CD4-positive, alpha-beta T cell (primary cell): ENCODE data around the gene KLHL30. TPM values are rescaled to one million over a fixed set of nuclear protein-coding genes. Genes with fewer than 3 reads are reported as not detected.

Experiments used
- ATAC-seq: fragments of 200-7000 bp; cut with Tn5 transposase; one replicate; pipeline ENCODE4 v1.10.0; 2022; ENCODE audit warnings: mild to moderate bottlenecking; ENCODE audit not compliant: poor library complexity
- CTCF ChIA-PET: fragments of 350-600 bp; sonication (Branson Sonifier 250); formaldehyde crosslinking; loops from one replicate; lab custom pipeline; 2021; ENCODE audit warnings: antibody characterized with exemption, inconsistent platforms; lab: Charles Lee
- POLR2A ChIA-PET: fragments of 350-600 bp; sonication (Branson Sonifier 250); formaldehyde crosslinking; loops from one replicate; lab custom pipeline; 2021; ENCODE audit warnings: antibody characterized with exemption, inconsistent platforms; lab: Charles Lee
- DNase-seq, 14 experiments: peaks; one replicate each; pipeline ENCODE4 v3.0.0-alpha.2; 2013 to 2020; ENCODE audit warnings: mixed read lengths in 2 of 14
- H3K27ac ChIP-seq, 2 donors: one replicate each; pipeline versions ENCODE4 v1.5.1 to v1.7.0; 2013; ENCODE audit warnings: low read length in 2 of 2, low read depth in 1 of 2, mild to moderate bottlenecking in 1 of 2
- H3K27me3 ChIP-seq, 2 experiments: 1 replicate in 1 of 2; 2 replicates in 1 of 2; pipeline versions ENCODE4 v1.6.1 to v1.7.0; 2013; ENCODE audit warnings: low read length in 2 of 2, control low read depth in 1 of 2, mild to moderate bottlenecking in 1 of 2, moderate library complexity in 1 of 2; ENCODE audit not compliant: insufficient read depth in 2 of 2, control insufficient read depth in 1 of 2
- H3K36me3 ChIP-seq: one replicate; pipeline ENCODE4 v1.6.1; 2013; ENCODE audit warnings: low read length, control low read depth; ENCODE audit not compliant: insufficient read depth
- H3K4me1 ChIP-seq: one replicate; pipeline ENCODE4 v1.6.1; 2013; ENCODE audit warnings: low read length, control low read depth; ENCODE audit not compliant: insufficient read depth
- H3K4me3 ChIP-seq: one replicate; pipeline ENCODE4 v1.5.1; 2013; ENCODE audit warnings: mild to moderate bottlenecking, low read length, moderate library complexity
- H3K9me3 ChIP-seq, 2 experiments: 1 replicate in 1 of 2; 2 replicates in 1 of 2; pipeline versions ENCODE4 v1.6.1 to v1.7.0; 2013; ENCODE audit warnings: low read length in 2 of 2, mild to moderate bottlenecking in 2 of 2, control low read depth in 1 of 2, moderate library complexity in 1 of 2; ENCODE audit not compliant: control insufficient read depth in 1 of 2, insufficient read depth in 1 of 2
- H3K27ac Mint-ChIP-seq: one replicate; pipeline ENCODE4 v1.8.0; 2020; ENCODE audit warnings: mixed read lengths
- H3K27me3 Mint-ChIP-seq: one replicate; pipeline ENCODE4 v1.8.0; 2021; ENCODE audit warnings: mixed read lengths
- H3K36me3 Mint-ChIP-seq: one replicate; pipeline ENCODE4 v1.8.0; 2021; ENCODE audit warnings: low read depth, mixed read lengths
- H3K4me1 Mint-ChIP-seq: one replicate; pipeline ENCODE4 v1.8.0; 2021; ENCODE audit warnings: low read depth, mixed read lengths
- H3K4me3 Mint-ChIP-seq: one replicate; pipeline ENCODE4 v1.8.0; 2020; ENCODE audit warnings: mild to moderate bottlenecking, mixed read lengths
- H3K9me3 Mint-ChIP-seq: one replicate; pipeline ENCODE4 v1.8.0; 2020; ENCODE audit warnings: mixed read lengths
- intact Hi-C, 2 experiments: fragments of 100-400 bp; cut with DNase I in 1 of 2; cut with micrococcal nuclease in 1 of 2; formaldehyde crosslinking; loops; one replicate each; pipeline versions ENCODE4 v1.15.1 to v1.9.0; 2023 to 2025; cut with DNase I, micrococcal nuclease
- total RNA-seq, 174 experiments: library from RNA in 2 of 174; stranded (reverse) in 2 of 174; gene quantifications; one replicate each; pipeline ENCODE4 v1.2.3 and lab custom pipeline; 2021 to 2026
- TF ChIP-seq, protein P1 (sequence below): fragments of 200-600 bp; IDR thresholded peaks from one replicate; pipeline ENCODE4 v1.8.0; 2022; ENCODE audit warnings: antibody characterized with exemption, mild to moderate bottlenecking

Gene KLHL30
- total RNA-seq, 2 experiments from 2014 or later = not detected

GRCh38 chr2:238132463-238133450 is 5.7 kb upstream of the KLHL30 start:
- ATAC-seq (no peak), DNase-seq (no peak)
- CTCF ChIA-PET = no interaction called here

DNA sequence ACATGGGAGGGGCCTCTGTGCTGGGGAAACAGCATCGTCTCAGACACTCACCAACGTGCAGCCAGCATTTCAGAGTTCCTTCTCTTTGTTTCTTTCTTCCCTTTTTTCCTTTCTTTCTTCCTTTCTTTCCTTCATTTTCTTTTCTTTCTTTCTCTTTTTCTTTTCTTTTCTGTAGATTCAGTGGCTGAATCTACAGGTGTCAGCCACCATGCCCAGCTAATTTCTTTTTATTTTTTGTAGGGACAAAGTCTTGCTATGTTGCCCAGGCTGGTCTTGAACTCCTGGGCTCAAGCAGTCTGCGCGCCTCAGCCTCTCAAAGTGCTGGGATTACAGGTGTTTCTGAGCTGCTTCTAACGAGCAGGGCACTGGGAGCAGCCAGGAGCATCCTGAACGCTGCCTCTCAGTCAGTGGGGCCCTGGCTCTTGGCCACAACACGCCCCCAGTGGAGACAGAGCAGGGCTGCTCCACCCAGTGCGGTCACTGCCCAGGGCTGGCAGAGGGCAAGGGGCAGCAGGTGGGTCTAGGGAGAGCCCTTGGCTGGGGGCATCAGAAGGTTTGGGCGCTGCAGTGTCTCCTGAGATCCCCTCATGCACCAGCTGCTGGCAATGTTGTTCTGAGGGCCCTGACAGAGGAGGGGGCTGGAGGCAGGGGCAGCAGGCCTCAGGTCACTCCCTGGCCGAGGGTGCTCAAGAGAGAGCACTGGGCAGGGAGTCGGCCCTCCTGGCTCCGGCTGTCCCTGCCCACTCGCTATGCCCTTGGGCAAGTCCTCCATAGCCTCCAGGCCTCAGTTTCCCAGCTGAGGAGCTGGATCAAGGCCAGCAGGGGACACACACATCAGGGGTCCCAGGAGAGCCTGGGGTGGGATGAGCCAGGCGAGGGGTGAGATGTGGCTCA is 4.7 kb upstream of the KLHL30 start:
- Histone ChIP-seq H3K4me3 (no peak overlapping the region), H3K36me3 (no peaks in the 10 kb centered on the region), H3K27me3 (no peaks in the 10 kb centered on the region), H3K27ac (no peak overlapping the region), H3K9me3 (no peaks in the 10 kb centered on the region), H3K4me1 (no peaks in the 10 kb centered on the region)
- POLR2A ChIA-PET = no interaction called here
- TF ChIP-seq, protein P1, sequence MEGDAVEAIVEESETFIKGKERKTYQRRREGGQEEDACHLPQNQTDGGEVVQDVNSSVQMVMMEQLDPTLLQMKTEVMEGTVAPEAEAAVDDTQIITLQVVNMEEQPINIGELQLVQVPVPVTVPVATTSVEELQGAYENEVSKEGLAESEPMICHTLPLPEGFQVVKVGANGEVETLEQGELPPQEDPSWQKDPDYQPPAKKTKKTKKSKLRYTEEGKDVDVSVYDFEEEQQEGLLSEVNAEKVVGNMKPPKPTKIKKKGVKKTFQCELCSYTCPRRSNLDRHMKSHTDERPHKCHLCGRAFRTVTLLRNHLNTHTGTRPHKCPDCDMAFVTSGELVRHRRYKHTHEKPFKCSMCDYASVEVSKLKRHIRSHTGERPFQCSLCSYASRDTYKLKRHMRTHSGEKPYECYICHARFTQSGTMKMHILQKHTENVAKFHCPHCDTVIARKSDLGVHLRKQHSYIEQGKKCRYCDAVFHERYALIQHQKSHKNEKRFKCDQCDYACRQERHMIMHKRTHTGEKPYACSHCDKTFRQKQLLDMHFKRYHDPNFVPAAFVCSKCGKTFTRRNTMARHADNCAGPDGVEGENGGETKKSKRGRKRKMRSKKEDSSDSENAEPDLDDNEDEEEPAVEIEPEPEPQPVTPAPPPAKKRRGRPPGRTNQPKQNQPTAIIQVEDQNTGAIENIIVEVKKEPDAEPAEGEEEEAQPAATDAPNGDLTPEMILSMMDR = no peak
- Mint-ChIP-seq H3K4me3 (no peak overlapping the region), H3K27ac (no peak overlapping the region), H3K27me3 (no peaks in the 10 kb centered on the region), H3K36me3 (no peaks in the 10 kb centered on the region), H3K9me3 (no peaks in the 10 kb centered on the region), H3K4me1 (no peaks in the 10 kb centered on the region)
- ATAC-seq (no peak), DNase-seq (no peak)
- intact Hi-C loops = no loop called here
- CTCF ChIA-PET = no interaction called here

More at GRCh38 chr2:238132463-238133450, 5.7 kb upstream of the KLHL30 start:
- Histone ChIP-seq H3K27me3 (no peaks in the 10 kb centered on the region), H3K4me3 (no peak overlapping the region), H3K9me3 (no peaks in the 10 kb centered on the region), H3K4me1 (no peaks in the 10 kb centered on the region), H3K36me3 (no peaks in the 10 kb centered on the region), H3K27ac (no peak overlapping the region)
- intact Hi-C loops = no loop called here
- no peaks in the 10 kb centered on the region for H3K4me1 Mint-ChIP-seq
- no peaks in the 10 kb centered on the region for H3K9me3 Mint-ChIP-seq
- H3K27ac Mint-ChIP-seq = no peak overlapping the region
- POLR2A ChIA-PET = no interaction called here
- TF ChIP-seq, protein P1 = no peak
- H3K27me3 Mint-ChIP-seq = no peaks in the 10 kb centered on the region
- H3K36me3 Mint-ChIP-seq = no peaks in the 10 kb centered on the region
- no peak overlapping the region for H3K4me3 Mint-ChIP-seq

DNA sequence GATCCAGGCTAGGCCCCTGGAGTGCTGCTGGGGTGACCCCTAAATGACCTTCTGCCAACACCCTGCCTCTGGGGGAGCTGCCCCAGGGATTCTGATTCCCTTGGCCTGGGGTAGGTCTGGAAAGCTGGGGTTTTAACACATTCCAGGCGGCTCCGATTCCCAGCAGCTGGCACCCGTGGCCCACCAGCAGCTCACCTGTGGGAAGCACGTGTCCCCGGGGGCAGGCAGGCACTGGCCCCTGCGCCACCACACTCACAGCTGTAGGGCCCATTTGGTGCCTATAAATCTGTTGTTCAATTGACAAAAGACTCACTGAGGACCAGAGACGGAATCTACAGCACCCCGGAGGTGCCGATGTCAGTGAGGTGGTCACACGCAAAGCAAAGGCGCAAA is 4.1 kb upstream of the KLHL30 start:
- ChIA-PET CTCF (no interaction called here), POLR2A (no interaction called here)
- Histone ChIP-seq H3K4me1 (no peaks in the 10 kb centered on the region), H3K36me3 (no peaks in the 10 kb centered on the region), H3K9me3 (no peaks in the 10 kb centered on the region), H3K27me3 (no peaks in the 10 kb centered on the region), H3K27ac (no peak overlapping the region), H3K4me3 (no peak overlapping the region)
- intact Hi-C loops = no loop called here
- Mint-ChIP-seq H3K4me1 (no peaks in the 10 kb centered on the region), H3K9me3 (no peaks in the 10 kb centered on the region), H3K4me3 (no peak overlapping the region), H3K27me3 (no peaks in the 10 kb centered on the region), H3K27ac (no peak overlapping the region), H3K36me3 (no peaks in the 10 kb centered on the region)
- ATAC-seq (no peak), DNase-seq (no peak)
- TF ChIP-seq, protein P1 = no peak
